HG02970 (cell line): ENCODE measurements around the gene CRKL.
"Not testable (repeated sequence)": the region's sequence is repeated elsewhere in the genome, so short reads cannot be mapped to it uniquely, and the experiment has no call there.

Experiments
- ATAC-seq: cut with Tn5 transposase; IDR thresholded peaks from one replicate; pipeline ENCODE4 v1.9.1; 2021; ENCODE audit warnings: mild to moderate bottlenecking, moderate library complexity, moderate number of reproducible peaks; ENCODE audit not compliant: unreplicated experiment, low FRiP score

Gene CRKL, protein sequence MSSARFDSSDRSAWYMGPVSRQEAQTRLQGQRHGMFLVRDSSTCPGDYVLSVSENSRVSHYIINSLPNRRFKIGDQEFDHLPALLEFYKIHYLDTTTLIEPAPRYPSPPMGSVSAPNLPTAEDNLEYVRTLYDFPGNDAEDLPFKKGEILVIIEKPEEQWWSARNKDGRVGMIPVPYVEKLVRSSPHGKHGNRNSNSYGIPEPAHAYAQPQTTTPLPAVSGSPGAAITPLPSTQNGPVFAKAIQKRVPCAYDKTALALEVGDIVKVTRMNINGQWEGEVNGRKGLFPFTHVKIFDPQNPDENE

GRCh38 chr22:20916916-20917810 lies at the start of gene CRKL:
Gene CRKL, plus strand, starts transcription at chr22:20917407. Its CDS starts 528 bp downstream, at chr22:20917935.
- ATAC-seq = peak; percentile 97

GRCh38 chr22:20868025-20868962 lies 48.9 kb upstream of the CRKL start:
- ATAC-seq = no peak

- no peak for ATAC-seq
Observed at GRCh38 chr22:20869234-20869633, 48.0 kb upstream of the CRKL start.

GRCh38 chr22:20873214-20873613 lies 44.0 kb upstream of the CRKL start:
- no peak for ATAC-seq

GRCh38 chr22:20875296-20875695 lies 41.9 kb upstream of the CRKL start:
- no peak for ATAC-seq

DNA sequence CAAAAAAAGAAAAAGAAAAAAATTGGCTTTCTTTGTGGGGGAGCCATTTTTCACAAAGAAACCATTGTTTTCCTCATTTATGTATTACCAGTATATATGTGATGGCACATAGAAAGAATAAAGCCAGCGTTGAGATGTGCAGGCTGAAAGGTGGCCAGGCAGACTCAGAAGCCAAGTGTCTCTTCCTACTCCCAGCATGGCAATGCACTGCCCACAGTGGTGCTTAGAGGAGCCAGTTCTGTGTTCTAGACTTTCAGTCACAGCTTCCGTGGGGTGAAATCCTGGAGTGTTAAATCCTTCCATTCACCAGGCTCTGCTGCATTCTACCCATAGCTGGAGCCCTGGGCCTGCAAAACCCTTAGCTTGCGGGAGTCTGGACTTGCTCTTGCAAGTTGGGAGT lies 39.5 kb upstream of the CRKL start:
- no peak for ATAC-seq

DNA sequence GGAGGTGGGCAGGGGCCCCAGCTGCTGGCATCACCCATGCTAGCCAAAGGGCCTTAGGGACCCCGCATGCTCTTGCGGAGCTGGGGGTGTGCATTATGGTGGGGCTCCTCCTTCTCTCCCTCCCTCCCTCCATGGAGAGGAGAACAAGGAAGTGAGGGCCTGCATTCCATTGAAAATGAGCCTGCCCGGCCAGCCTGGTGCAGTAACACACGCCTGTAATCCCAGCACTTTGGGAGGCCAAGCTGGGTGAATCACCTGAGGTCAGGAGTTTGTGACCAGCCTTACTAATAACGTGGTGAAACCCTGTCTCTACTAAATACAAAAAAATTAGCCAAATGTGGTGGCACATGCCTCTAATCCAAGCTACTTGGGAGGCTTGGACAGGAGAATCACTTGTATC lies 36.0 kb upstream of the CRKL start:
- no peak for ATAC-seq

- ATAC-seq = no peak
Observed at GRCh38 chr22:20881869-20882815, 35.1 kb upstream of the CRKL start.

DNA sequence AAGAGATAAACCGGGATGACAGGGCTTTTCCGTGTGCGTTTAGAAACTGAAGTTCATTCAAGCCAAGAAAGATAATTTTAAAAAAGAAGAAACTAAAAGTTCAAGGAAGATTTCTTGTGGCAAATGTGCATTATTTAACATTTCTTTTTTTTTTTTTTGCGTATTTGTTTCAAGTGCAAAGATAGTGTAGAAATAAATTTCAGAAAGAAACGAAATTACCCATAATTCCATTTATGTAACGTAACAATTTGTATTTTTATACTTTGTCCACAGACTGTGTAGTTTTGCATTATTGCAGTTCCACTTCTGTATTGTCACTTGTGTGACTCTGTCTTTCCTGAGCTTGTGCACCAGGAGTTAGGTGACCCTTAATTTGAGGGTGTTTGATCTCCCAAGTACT lies 34.4 kb upstream of the CRKL start:
- ATAC-seq = no peak

DNA sequence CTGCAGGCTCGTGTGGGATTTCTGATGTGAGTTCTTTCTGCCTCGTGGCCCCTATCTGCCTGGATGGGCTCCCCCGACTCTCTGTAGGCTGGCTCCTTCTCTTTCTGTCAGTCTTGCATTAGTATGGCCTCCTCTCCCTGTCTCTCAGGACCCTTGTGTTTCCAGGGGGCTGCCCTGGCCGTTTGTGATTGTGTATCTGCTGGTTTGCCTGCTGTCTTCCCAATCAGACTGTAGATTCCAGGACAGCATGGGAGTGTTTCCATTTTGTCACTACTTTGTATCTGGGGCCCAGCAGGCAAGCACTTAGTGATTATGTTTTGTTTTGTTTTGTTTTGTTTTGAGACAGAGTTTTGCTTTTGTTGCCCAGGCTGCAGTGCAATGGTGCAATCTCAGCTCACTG lies 32.8 kb upstream of the CRKL start:
- no peak for ATAC-seq

DNA sequence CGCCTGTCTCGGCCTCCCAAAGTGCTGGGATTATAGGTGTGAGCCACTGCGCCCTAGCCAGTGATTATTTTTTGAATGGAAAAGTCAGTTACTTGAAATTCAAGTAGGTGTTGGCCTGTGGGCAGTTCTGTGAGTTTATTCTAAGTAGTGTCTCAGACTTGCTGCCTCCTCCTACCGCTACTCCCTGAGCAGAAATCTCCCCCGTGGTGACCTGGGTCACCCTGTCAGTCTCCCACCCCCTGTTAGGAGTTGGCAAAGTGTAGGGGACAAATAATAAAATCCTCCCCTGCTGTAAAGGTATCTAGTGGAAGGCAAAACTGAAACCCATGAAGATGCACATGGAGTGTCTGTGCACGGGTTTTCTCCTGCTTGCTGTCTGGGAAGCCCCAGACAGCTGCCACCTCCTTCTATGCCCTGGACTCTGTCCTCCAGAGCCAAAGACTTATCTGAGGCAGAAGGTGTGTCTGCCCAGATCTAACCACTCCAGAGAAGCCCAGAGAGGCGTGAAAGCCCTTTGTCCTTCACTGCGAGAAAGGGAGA lies 32.1 kb upstream of the CRKL start:
- ATAC-seq = no peak

- ATAC-seq = no peak
Observed at GRCh38 chr22:20885557-20886323, 31.5 kb upstream of the CRKL start.

DNA sequence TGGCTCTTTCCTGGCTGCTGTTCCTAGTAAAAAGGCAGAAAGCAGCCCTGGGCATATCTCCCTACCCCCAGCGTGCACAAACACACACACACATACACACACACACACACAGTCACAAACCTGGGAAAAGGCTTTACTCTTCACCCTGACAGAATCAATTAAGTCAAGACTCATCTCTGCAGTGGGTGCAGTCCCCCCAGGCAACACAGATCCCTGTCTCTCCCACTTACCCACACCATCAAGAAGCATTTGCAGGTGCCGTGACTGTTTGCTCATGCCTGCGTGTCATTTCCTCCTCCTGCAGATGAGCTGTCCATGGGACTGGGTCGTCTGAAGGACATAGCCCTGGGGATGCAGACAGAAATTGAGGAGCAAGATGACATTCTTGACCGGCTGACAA lies 29.8 kb upstream of the CRKL start:
- ATAC-seq = no peak

- no peak for ATAC-seq
Observed at GRCh38 chr22:20889025-20889704, 28.0 kb upstream of the CRKL start.

- no peak for ATAC-seq
Observed at GRCh38 chr22:20889904-20890540, 27.2 kb upstream of the CRKL start.

- ATAC-seq = no peak
Observed at GRCh38 chr22:20890975-20891374, 26.2 kb upstream of the CRKL start.

- ATAC-seq = not testable (repeated sequence)
Observed at GRCh38 chr22:20897737-20898136, 19.5 kb upstream of the CRKL start.
